ENCODE results near the gene SAMM50.

The SAMM50 gene

GRCh38 chr22:44031158-44031952 is 76.1 kb downstream of the SAMM50 start:
- no peak overlapping the region for H3K9ac ChIP-seq (ENCODE audit: low read length)
- no peak overlapping the region for H3K4me3 ChIP-seq (ENCODE audit: low read length)
- no peak overlapping the region for H3K27ac ChIP-seq (ENCODE audit: low read depth, low read length)
- H3K27me3 ChIP-seq (ENCODE audit: control insufficient read depth, insufficient read depth, low read length), result no peaks in the 10 kb centered on the region
- H3K36me3 ChIP-seq (ENCODE audit: control insufficient read depth, insufficient read depth, low read length), result peaks cover 4% of the 10 kb centered on the region
- H3K4me1 ChIP-seq (ENCODE audit: control insufficient read depth, insufficient read depth, low read length), result no peaks in the 10 kb centered on the region

GRCh38 chr22:44032126-44032730 is 77.0 kb downstream of the SAMM50 start:
- H3K36me3 ChIP-seq (ENCODE audit: control insufficient read depth, insufficient read depth, low read length), result peaks cover 4% of the 10 kb centered on the region
- H3K4me1 ChIP-seq (ENCODE audit: control insufficient read depth, insufficient read depth, low read length), result no peaks in the 10 kb centered on the region
- H3K4me3 ChIP-seq (ENCODE audit: low read length), result no peak overlapping the region
- H3K27me3 ChIP-seq (ENCODE audit: control insufficient read depth, insufficient read depth, low read length), result no peaks in the 10 kb centered on the region
- H3K9ac ChIP-seq (ENCODE audit: low read length), result no peak overlapping the region
- H3K27ac ChIP-seq (ENCODE audit: low read depth, low read length), result no peak overlapping the region

GRCh38 chr22:44033287-44033686 is 78.0 kb downstream of the SAMM50 start:
- H3K36me3 ChIP-seq (ENCODE audit: control insufficient read depth, insufficient read depth, low read length), result peaks cover 4% of the 10 kb centered on the region
- H3K4me1 ChIP-seq (ENCODE audit: control insufficient read depth, insufficient read depth, low read length), result peaks cover 5% of the 10 kb centered on the region
- H3K27me3 ChIP-seq (ENCODE audit: control insufficient read depth, insufficient read depth, low read length), result no peaks in the 10 kb centered on the region
- H3K9ac ChIP-seq (ENCODE audit: low read length), result no peak overlapping the region
- H3K4me3 ChIP-seq (ENCODE audit: low read length), result no peak overlapping the region
- H3K27ac ChIP-seq (ENCODE audit: low read depth, low read length), result no peak overlapping the region

GRCh38 chr22:44033694-44034093 is 78.5 kb downstream of the SAMM50 start:
- H3K27me3 ChIP-seq (ENCODE audit: control insufficient read depth, insufficient read depth, low read length), result no peaks in the 10 kb centered on the region
- H3K4me1 ChIP-seq (ENCODE audit: control insufficient read depth, insufficient read depth, low read length), result peaks cover 5% of the 10 kb centered on the region
- no peak overlapping the region for H3K27ac ChIP-seq (ENCODE audit: low read depth, low read length)
- H3K36me3 ChIP-seq (ENCODE audit: control insufficient read depth, insufficient read depth, low read length), result peaks cover 4% of the 10 kb centered on the region
- H3K9ac ChIP-seq (ENCODE audit: low read length), result no peak overlapping the region
- no peak overlapping the region for H3K4me3 ChIP-seq (ENCODE audit: low read length)

- no peaks in the 10 kb centered on the region for H3K27me3 ChIP-seq (ENCODE audit: control insufficient read depth, insufficient read depth, low read length)
- no peak overlapping the region for H3K9ac ChIP-seq (ENCODE audit: low read length)
- H3K4me3 ChIP-seq (ENCODE audit: low read length), result no peak overlapping the region
- H3K36me3 ChIP-seq (ENCODE audit: control insufficient read depth, insufficient read depth, low read length), result peaks cover 1% of the 10 kb centered on the region
- H3K4me1 ChIP-seq (ENCODE audit: control insufficient read depth, insufficient read depth, low read length), result peaks cover 5% of the 10 kb centered on the region
- H3K27ac ChIP-seq (ENCODE audit: low read depth, low read length), result peak overlapping the region; percentile 60
Observed at GRCh38 chr22:44037519-44038375, 82.5 kb downstream of the SAMM50 start.

- Histone ChIP-seq H3K9ac (ENCODE audit: low read length) (no peak overlapping the region), H3K4me3 (ENCODE audit: low read length) (no peak overlapping the region), H3K27me3 (ENCODE audit: control insufficient read depth, insufficient read depth, low read length) (no peaks in the 10 kb centered on the region), H3K27ac (ENCODE audit: low read depth, low read length) (no peak overlapping the region), H3K4me1 (ENCODE audit: control insufficient read depth, insufficient read depth, low read length) (peaks cover 5% of the 10 kb centered on the region), H3K36me3 (ENCODE audit: control insufficient read depth, insufficient read depth, low read length) (no peaks in the 10 kb centered on the region)
Observed at GRCh38 chr22:44039566-44040171, 84.4 kb downstream of the SAMM50 start.

GRCh38 chr22:44042249-44043218 is 87.3 kb downstream of the SAMM50 start:
- no peaks in the 10 kb centered on the region for H3K36me3 ChIP-seq (ENCODE audit: control insufficient read depth, insufficient read depth, low read length)
- H3K27me3 ChIP-seq (ENCODE audit: control insufficient read depth, insufficient read depth, low read length), result no peaks in the 10 kb centered on the region
- H3K9ac ChIP-seq (ENCODE audit: low read length), result no peak overlapping the region
- H3K27ac ChIP-seq (ENCODE audit: low read depth, low read length), result no peak overlapping the region
- no peak overlapping the region for H3K4me3 ChIP-seq (ENCODE audit: low read length)
- H3K4me1 ChIP-seq (ENCODE audit: control insufficient read depth, insufficient read depth, low read length), result peaks cover 5% of the 10 kb centered on the region

- no peak overlapping the region for H3K27ac ChIP-seq (ENCODE audit: low read depth, low read length)
- H3K36me3 ChIP-seq (ENCODE audit: control insufficient read depth, insufficient read depth, low read length), result no peaks in the 10 kb centered on the region
- no peak overlapping the region for H3K9ac ChIP-seq (ENCODE audit: low read length)
- H3K27me3 ChIP-seq (ENCODE audit: control insufficient read depth, insufficient read depth, low read length), result no peaks in the 10 kb centered on the region
- no peaks in the 10 kb centered on the region for H3K4me1 ChIP-seq (ENCODE audit: control insufficient read depth, insufficient read depth, low read length)
- H3K4me3 ChIP-seq (ENCODE audit: low read length), result no peak overlapping the region
Observed at GRCh38 chr22:44045145-44045544, 89.9 kb downstream of the SAMM50 start.
